HG02981 (cell line): ENCODE measurements around the gene TRIM5.
"Not testable (repeated sequence)": the region's sequence is repeated elsewhere in the genome, so short reads cannot be mapped to it uniquely, and the experiment has no call there.

Experiments
- ATAC-seq: cut with Tn5 transposase; IDR thresholded peaks from one replicate; pipeline ENCODE4 v1.9.1; 2021; ENCODE audit warnings: mild to moderate bottlenecking, moderate library complexity; ENCODE audit not compliant: unreplicated experiment

Gene TRIM5

GRCh38 chr11:5690216-5690615, 5.3 kb upstream of the TRIM5 start:
- ATAC-seq = no peak

- peak; percentile 74 for ATAC-seq
Observed at GRCh38 chr11:5689551-5689983, 4.7 kb upstream of the TRIM5 start, which contains the start of gene TRIM22. Gene TRIM22 (plus strand): TSS chr11:5689790. CDS start chr11:5696233, 6,443 bp downstream.

DNA sequence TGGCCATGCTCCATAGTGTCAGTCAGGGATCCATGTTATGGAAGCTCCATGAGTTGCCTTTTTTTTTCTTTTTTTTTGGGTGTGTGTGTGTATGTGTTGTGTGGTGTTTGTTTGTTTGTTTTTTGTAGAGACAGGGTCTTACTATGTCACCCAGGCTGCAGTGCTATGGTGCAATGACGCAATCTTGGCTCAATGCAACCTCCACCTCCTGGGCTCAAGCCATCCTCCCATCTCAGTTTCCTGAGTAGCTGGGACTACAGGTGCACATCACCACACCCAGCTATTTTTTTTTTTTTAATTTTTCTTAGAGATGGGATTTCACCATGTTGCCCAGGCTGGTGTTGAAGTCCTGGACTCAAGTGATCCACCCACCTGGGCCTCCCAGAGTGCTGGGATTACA, 3.6 kb upstream of the TRIM5 start:
- ATAC-seq = no peak

- no peak for ATAC-seq
Observed at GRCh38 chr11:5686426-5686825, 1.6 kb upstream of the TRIM5 start.

- ATAC-seq = peak; percentile 5
Observed at GRCh38 chr11:5684036-5684645, 733 bp downstream of the TRIM5 start.

DNA sequence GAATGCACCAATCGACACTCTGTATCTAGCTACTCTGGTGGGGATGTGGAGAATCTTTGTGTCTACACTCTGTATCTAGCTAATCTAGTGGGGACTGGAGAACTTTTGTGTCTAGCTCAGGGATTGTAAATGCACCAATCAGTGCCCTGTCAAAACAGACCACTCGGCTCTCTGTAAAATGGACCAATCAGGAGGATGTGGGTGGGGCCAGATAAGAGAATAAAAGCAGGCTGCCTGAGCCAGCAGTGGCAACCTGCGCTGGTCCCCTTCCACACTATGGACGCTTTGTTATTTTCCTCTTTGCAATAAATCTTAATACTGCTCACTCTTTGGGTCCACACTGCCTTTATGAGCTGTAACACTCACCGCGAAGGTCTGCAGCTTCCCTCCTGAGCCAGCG, 1.3 kb downstream of the TRIM5 start:
- ATAC-seq = not testable (repeated sequence)

- ATAC-seq = not testable (repeated sequence)
Observed at GRCh38 chr11:5682890-5683441, 1.9 kb downstream of the TRIM5 start.

DNA sequence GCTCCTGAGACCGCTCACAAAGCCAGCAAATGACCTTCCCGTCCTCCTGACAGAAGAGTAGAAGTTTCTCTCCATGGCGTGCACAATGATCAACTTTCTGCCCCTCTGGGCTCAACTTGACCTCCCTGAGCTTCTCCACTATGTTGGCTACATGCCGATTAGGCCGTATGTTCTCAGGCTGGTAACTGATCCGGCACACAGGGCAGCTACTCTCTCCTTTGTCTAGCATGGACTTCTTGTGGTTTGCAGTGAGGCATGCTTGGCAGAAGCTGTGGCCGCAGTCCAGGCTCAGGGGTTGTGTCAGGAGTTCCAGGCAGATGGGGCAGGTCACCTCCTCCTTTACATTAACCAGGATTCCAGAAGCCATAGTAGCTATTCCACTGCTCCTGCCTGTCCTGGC, 5.1 kb downstream of the TRIM5 start:
- no peak for ATAC-seq

DNA sequence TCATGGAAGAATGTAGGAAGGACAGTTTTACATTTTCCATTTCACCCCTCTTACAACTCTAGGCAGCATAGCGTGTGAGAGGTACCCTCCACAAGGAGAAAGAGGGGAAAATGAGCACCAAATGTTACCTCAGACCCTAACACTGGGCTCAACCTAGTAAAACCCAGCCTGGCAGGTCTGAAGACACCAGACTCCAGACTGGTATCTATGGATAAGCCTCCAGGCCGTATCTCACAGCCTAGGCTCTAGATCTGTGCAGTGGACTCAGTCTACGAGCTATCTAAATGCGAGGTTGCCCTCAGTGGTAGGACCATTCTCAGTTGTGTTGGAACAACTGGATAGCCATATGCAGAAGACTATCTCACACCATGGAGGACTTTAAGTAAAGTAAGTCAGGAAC, 10.5 kb downstream of the TRIM5 start:
- no peak for ATAC-seq

- no peak for ATAC-seq
Observed at GRCh38 chr11:5671831-5672230, 13.0 kb downstream of the TRIM5 start.

GRCh38 chr11:5666402-5666793, 18.5 kb downstream of the TRIM5 start:
- ATAC-seq = no peak

- ATAC-seq = no peak
Observed at GRCh38 chr11:5665746-5666401, 19.0 kb downstream of the TRIM5 start.

DNA sequence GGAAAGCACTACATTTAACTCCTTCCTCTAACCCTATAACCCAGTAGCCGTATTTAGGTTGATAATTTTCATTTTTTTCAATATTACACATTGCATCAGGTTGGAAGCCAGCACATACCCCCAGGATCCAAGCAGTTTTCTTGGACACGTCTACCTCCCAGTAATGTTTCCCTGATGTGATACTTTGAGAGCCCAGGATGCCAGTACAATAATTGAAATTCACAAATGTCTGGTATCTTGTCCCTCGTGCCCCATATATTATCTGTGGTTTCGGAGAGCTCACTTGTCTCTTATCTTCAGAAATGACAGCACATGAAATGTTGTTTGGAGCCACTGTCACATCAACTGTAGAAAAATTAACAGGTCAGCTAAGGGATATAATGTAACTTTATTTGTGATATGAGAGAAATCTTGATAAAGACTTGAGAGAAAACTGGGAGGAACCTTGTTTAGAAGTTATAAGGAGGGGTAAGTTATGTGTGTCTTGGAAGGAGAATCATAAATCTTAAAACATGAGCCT, 19.8 kb downstream of the TRIM5 start:
- no peak for ATAC-seq

GRCh38 chr11:5663511-5663910, 21.4 kb downstream of the TRIM5 start:
- ATAC-seq = no peak

- no peak for ATAC-seq
Observed at GRCh38 chr11:5658318-5658717, 26.6 kb downstream of the TRIM5 start.

DNA sequence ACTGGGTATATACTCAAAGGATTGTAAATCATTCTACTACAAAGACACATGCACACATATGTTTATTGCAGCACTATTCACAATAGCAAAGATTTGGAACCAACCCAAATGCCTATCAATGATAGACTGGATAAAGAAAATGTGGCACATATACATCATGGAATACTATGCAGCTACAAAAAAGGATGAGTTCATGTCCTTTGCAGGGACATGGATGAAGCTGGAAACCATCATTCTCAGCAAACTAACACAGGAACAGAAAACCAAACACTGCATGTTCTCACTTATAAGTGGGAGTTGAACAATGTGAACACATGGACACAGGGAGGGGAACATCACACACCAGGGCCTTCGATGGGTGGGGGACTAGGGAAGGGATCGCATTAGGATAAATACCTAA, 27.9 kb downstream of the TRIM5 start:
- ATAC-seq = not testable (repeated sequence)

DNA sequence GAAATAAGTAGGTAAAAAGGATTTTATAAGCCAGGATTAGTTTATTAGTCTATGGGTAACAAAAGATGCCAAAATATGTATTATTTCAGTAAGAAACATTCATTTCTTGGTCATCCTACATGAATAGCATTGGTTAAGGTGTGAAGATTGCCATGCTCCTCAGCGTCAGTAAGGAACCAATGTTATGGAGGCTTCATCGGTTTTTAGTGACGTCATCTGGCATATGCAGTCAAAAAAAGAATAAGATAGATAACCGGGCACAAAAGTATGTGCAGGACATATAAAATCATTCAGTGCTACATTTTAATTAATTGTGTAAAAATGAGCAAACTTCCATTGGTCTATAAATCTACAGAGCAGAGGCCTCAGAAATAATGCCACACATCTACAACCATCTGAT, 29.4 kb downstream of the TRIM5 start:
- no peak for ATAC-seq

- ATAC-seq = no peak
Observed at GRCh38 chr11:5646139-5646538, 38.7 kb downstream of the TRIM5 start.

DNA sequence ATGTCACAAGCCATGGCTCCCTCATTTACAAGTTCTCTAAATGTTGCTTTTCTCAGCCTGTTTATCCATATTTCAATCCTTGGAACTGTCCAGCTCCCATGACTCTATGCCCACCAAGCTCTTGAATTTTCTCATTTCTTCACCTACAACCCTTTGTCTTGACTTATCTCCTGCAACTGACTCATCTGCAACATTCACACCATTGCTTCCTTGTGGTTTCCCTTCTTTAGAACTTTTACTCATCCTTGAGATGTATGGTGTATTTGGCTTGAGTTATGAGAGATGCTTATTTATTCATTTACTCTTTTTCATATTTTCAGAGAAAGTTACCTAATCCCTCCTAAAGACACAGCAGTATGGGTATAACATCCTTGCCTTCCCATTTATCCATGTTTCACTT, 41.3 kb downstream of the TRIM5 start:
- ATAC-seq = no peak

DNA sequence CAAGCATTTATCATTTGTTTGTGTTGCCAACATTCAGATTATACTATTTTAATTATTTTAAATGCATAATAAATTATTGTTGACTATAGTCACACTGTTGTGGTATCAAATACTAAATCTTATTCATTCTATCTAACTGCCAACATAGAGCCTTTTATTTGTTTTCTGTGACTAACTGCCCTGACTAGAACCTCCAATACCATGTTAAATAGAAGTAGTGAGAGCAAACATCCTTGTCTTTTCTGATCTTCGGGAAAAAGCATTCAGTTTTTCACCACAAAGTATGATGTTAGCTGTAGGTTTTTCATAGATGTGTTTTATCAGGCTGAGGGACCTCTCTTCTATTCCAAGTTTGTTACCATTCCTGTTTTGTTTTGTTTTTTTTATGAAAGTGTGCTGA, 44.9 kb downstream of the TRIM5 start:
- no peak for ATAC-seq

- peak; percentile 94 for ATAC-seq
Observed at GRCh38 chr11:5631969-5632635, 52.8 kb downstream of the TRIM5 start.

DNA sequence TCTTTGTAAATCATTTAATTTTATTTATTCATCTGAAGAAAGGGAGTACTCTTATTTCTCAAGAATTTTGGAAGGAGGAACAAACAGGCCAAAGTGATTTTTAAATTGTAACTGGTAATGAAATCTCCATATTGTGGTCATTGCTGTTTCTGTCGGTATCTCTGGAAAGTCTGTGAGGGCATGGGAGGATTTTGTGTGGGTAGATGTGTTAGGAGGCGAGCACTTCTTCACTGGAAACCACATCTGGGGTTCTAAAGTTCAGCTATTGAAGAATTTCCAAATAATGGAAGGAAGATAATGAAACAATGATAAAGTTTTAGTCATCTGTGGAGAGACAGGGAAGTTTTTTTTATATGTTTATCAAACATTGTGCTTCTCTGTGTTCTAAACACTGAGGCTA, 53.5 kb downstream of the TRIM5 start:
- ATAC-seq = peak; percentile 11
